Heart right ventricle (tissue), 16 donors: ENCODE measurements around the gene TRIM59. TPM values are rescaled to one million over a fixed set of nuclear protein-coding genes. Genes with fewer than 3 reads are reported as not detected.

Experiments used
- ATAC-seq, 8 donors: fragments of 200-7000 bp; cut with Tn5 transposase; one replicate each; pipeline ENCODE4 v1.9.1; 2020; ENCODE audit warnings: mild to moderate bottlenecking in 8 of 8, moderate library complexity in 8 of 8, moderate number of reproducible peaks in 1 of 8
- DNase-seq, 2 donors: peaks; one replicate each; pipeline ENCODE4 v3.0.0-alpha.2; 2020
- H3K27ac ChIP-seq, 10 donors: fragments of 200-600 bp; sonication (generic) in 2 of 10; one replicate each; pipeline versions ENCODE4 v1.5.0 to v1.8.0; 2020 to 2022; ENCODE audit warnings: mild to moderate bottlenecking in 3 of 10
- H3K27me3 ChIP-seq, 7 donors: fragments of 200-600 bp; one replicate each; pipeline ENCODE4 v1.8.0; 2021 to 2022; ENCODE audit warnings: mild to moderate bottlenecking in 2 of 7
- H3K36me3 ChIP-seq, 9 donors: fragments of 200-600 bp; sonication (generic) in 1 of 9; one replicate each; pipeline versions ENCODE4 v1.5.0 to v1.8.0; 2020 to 2022; ENCODE audit warnings: mild to moderate bottlenecking in 2 of 9
- H3K4me1 ChIP-seq, 9 donors: fragments of 200-600 bp; sonication (generic) in 1 of 9; one replicate each; pipeline versions ENCODE4 v1.5.0 to v1.8.0; 2020 to 2022; ENCODE audit warnings: mild to moderate bottlenecking in 4 of 9
- H3K4me3 ChIP-seq, 10 donors: fragments of 200-600 bp; sonication (generic) in 2 of 10; one replicate each; pipeline versions ENCODE4 v1.5.0 to v1.8.0; 2020 to 2022; ENCODE audit warnings: mild to moderate bottlenecking in 7 of 10, moderate library complexity in 2 of 10
- H3K9me3 ChIP-seq, 11 donors: fragments of 200-600 bp in 10 of 11; sonication (generic) in 2 of 11; one replicate each; pipeline versions ENCODE4 v1.5.0 to v1.8.0; 2013 to 2022; ENCODE audit warnings: mild to moderate bottlenecking in 2 of 11, control low read depth in 1 of 11, moderate library complexity in 1 of 11
- CTCF ChIP-seq, 9 donors: fragments of 200-600 bp; sonication (generic) in 2 of 9; IDR thresholded peaks; one replicate each; pipeline versions ENCODE4 v1.5.0 to v1.8.0; 2021 to 2022; ENCODE audit warnings: antibody characterized with exemption in 9 of 9, mild to moderate bottlenecking in 5 of 9, moderate library complexity in 1 of 9
- WGBS, 2 donors: extraction: QIAGEN DNeasy Blood & Tissue Kit; methylation state at CpG; one replicate each; pipeline ENCODE4 v1.1.7; 2013; ENCODE audit warnings: inconsistent platforms in 1 of 2; 5-methylcytosine and 5-hydroxymethylcytosine counted together
- intact Hi-C, 10 donors: fragments of 100-400 bp; cut with DNase I; formaldehyde crosslinking; loops; one replicate each; pipeline versions ENCODE4 v1.11.1 to v1.14.2; 2022
- polyA plus RNA-seq, 2 donors: library from polyadenylated mRNA; stranded (reverse); fragments of 200-250 nt; gene quantifications; one replicate each; pipeline ENCODE4 v1.2.3, GENCODE V29; 2013
- total RNA-seq, 10 donors: library from RNA; stranded (reverse); fragmentation: NEBNext Ultra II Directional in 3 of 10; extraction: Animal tissue kit (Norgen Biotek cat#: 25700) in 3 of 10; gene quantifications; one replicate each; pipeline versions ENCODE4 v1.2.1 to v1.2.4, GENCODE V29; 2021 to 2023
- donor health status: Arrhythmogenic right ventricular cardiomyopathy.
- donor health status: ischemic (EF 13 %, LVEDD 7.1; RV severe dilation, severe dysfunction).
- donor health status: healthy with polysubstance abuse.
- donor health status: DM: no; HTN: yes; CAD: no.
- donor health status: DM: no; HTN: no; CAD: no.
- donor health status: ischemic (EF 25% LVEDD 6.9; RV normal size, moderate dysfunction).
- donor health status: ischemic (EF 25% LVEDD 5.7; RV mildly dilated, moderate dysfunction).
- donor health status: healthy.
- donor health status: DM: yes; HTN: yes; CAD: no.
- donor health status: Ischemic cardiomyopathy.
- donor health status: ischemic (EF 35%, LVEDD 5.7; RV mildly dilated, moderate dysfunction).
- donor health status: nonischemic (EF 11% LVEDD 7.7; RV severe dilation, severe dysfunction).
- donor health status: DM: yes; HTN: yes; CAD: no.
- donor health status: PGD.
- donor health status: ischemic (EF 29% LVEDD 5.4; RV normal size, mild dysfunction).
- donor health status: nonischemic (EF 23%, LVEDD 6.1; RV moderate dilation, normal function).

The TRIM59 gene
- total and polyA plus RNA-seq, 12 donors, result 0.10 to 2.8 (median 0.32) TPM; not detected in 1

GRCh38 chr3:160434071-160434470, 15.5 kb downstream of the TRIM59 start:
- ATAC-seq (no peak), DNase-seq (no peak)
- Histone ChIP-seq H3K27ac (no peak overlapping the region), H3K4me3 (no peak overlapping the region), H3K27me3 (no peaks in the 10 kb centered on the region), H3K4me1 (no peaks in the 10 kb centered on the region), H3K9me3 (no peaks in the 10 kb centered on the region), H3K36me3 (peaks cover 0 to 93% (median 28%) of the 10 kb centered on the region in 9 donors)
- no peak for TF ChIP-seq CTCF (IDR thresholded peaks at IDR 0.05)
- intact Hi-C loops, result loop anchor here in 1 of 10 donors (5.0 kb wide), 1 partner anchor 808 kb away; no protein-coding TSS in a partner anchor
- WGBS, 2 donors, result 71 to 74% methylated on average over 2 of the region's 2 CpGs

- Histone ChIP-seq H3K27ac (no peak overlapping the region), H3K9me3 (no peaks in the 10 kb centered on the region), H3K4me3 (no peak overlapping the region), H3K27me3 (no peaks in the 10 kb centered on the region), H3K4me1 (no peaks in the 10 kb centered on the region), H3K36me3 (peaks cover 0 to 100% (median 52%) of the 10 kb centered on the region in 9 donors)
- DNase-seq, result no peak
- intact Hi-C loops, result no loop called here
- ATAC-seq, result no peak
- 97% methylated on average over 11 of the region's 11 CpGs for WGBS, 2 donors
- TF ChIP-seq CTCF (IDR thresholded peaks at IDR 0.05), result no peak
Observed at GRCh38 chr3:160427832-160428424, 21.7 kb downstream of the TRIM59 start.

GRCh38 chr3:160417311-160417710, 32.3 kb downstream of the TRIM59 start:
- 64 to 76% methylated on average over 3 of the region's 3 CpGs for WGBS, 2 donors
- no peaks in the 10 kb centered on the region for H3K4me1 ChIP-seq
- no peaks in the 10 kb centered on the region for H3K9me3 ChIP-seq
- DNase-seq, result no peak
- intact Hi-C loops, result loop anchor here in 3 of 10 donors (5.0 to 10.0 kb wide), 3 partner anchors 250 to 383 kb away; no protein-coding TSS in a partner anchor
- no peak for ATAC-seq
- H3K36me3 ChIP-seq, result peaks cover 0 to 98% (median 35%) of the 10 kb centered on the region in 9 donors
- no peak overlapping the region for H3K27ac ChIP-seq
- no peak overlapping the region for H3K4me3 ChIP-seq
- no peak for TF ChIP-seq CTCF (IDR thresholded peaks at IDR 0.05)
- no peaks in the 10 kb centered on the region for H3K27me3 ChIP-seq

- WGBS, 2 donors, result 38 to 43% methylated on average over 3 of the region's 3 CpGs
- no peak overlapping the region for H3K4me3 ChIP-seq
- H3K27me3 ChIP-seq, result no peaks in the 10 kb centered on the region
- no peaks in the 10 kb centered on the region for H3K9me3 ChIP-seq
- peak; percentile 11 to 67 for DNase-seq
- peak in 6 of 8 donors; percentile 11 to 74 (median 63) for ATAC-seq
- intact Hi-C loops, result loop anchor here in 9 of 10 donors (2.0 to 10.0 kb wide), 6 partner anchors 249 to 381 kb away; no protein-coding TSS in a partner anchor
- peak; percentile 71 to 95 (median 90) for TF ChIP-seq CTCF (IDR thresholded peaks at IDR 0.05)
- H3K27ac ChIP-seq, result no peak overlapping the region
- no peaks in the 10 kb centered on the region for H3K4me1 ChIP-seq
- peaks cover 0 to 84% (median 21%) of the 10 kb centered on the region in 9 donors for H3K36me3 ChIP-seq
Observed at GRCh38 chr3:160413613-160414248, 35.9 kb downstream of the TRIM59 start.
